Measurements from ENCODE around the gene PGAP3. TPM values are rescaled to one million over a fixed set of nuclear protein-coding genes. Genes with fewer than 3 reads are reported as not detected.

Gene PGAP3
- total RNA-seq, 1 experiment from 2014 or later = 13.2 TPM

DNA sequence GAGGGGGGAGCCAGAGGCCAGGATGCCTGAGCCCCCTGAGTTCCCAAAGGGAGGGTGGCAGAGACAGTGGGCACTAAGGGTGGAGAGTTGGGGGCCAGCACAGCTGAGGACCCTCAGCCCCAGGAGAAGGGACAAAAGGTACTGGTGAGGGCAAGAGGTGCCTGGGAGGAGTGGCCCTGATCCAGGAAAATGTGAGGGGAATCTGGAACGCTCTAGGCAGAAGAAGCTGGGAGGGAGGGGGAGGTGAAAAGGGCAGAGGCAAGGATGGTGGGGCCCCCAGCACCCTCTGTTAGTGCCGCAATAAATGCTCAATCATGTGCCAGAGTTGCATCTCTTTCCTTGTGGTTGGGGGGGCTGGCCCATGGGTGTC, 21.6 kb downstream of the PGAP3 start:
- Mint-ChIP-seq H3K27me3 (ENCODE audit: insufficient read depth, unreplicated experiment) (peaks cover 41% of the 10 kb centered on the region), H3K4me3 (ENCODE audit: unreplicated experiment) (no peak overlapping the region), H3K36me3 (ENCODE audit: insufficient read depth, unreplicated experiment) (peaks cover 17% of the 10 kb centered on the region), H3K9me3 (ENCODE audit: unreplicated experiment) (no peaks in the 10 kb centered on the region), H3K4me1 (ENCODE audit: insufficient read depth, unreplicated experiment) (peaks cover 16% of the 10 kb centered on the region), H3K27ac (ENCODE audit: low read depth, unreplicated experiment) (no peak overlapping the region)
- ChIA-PET CTCF (interaction anchor here (0.9 kb wide), 2 partner anchors 43 to 87 kb away, joined by 4 to 5 read pairs; no protein-coding TSS in a partner anchor), POLR2A (interaction anchor here (0.7 to 1.7 kb wide), 3 partner anchors 17 to 73 kb away, joined by 3 to 4 read pairs (median 4); no protein-coding TSS in a partner anchor)
- intact Hi-C loops (cut with micrococcal nuclease) = no loop called here
- no peak for DNase-seq (ENCODE audit: unreplicated experiment)
- no TSS peak for BruUV-seq (replicated peaks)
- TF ChIP-seq CTCF (IDR thresholded peaks at IDR 0.05; ENCODE audit: unreplicated experiment) = no peak

DNA sequence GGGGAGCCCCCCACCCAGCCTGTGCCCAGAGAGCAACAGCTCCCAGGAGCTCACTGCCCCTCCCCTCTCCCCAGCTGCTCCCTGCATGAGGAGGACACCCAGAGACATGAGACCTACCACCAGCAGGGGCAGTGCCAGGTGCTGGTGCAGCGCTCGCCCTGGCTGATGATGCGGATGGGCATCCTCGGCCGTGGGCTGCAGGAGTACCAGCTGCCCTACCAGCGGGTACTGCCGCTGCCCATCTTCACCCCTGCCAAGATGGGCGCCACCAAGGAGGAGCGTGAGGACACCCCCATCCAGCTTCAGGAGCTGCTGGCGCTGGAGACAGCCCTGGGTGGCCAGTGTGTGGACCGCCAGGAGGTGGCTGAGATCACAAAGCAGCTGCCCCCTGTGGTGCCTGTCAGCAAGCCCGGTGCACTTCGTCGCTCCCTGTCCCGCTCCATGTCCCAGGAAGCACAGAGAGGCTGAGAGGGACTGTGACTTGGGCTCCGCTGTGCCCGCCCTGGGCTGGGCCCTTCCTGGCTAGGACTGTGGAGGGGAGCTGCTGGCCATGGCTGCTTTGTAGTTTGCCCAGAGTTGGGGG, 22.1 kb downstream of the PGAP3 start:
- peaks cover 17% of the 10 kb centered on the region for H3K36me3 Mint-ChIP-seq (ENCODE audit: insufficient read depth, unreplicated experiment)
- H3K4me3 Mint-ChIP-seq (ENCODE audit: unreplicated experiment) = no peak overlapping the region
- H3K27me3 Mint-ChIP-seq (ENCODE audit: insufficient read depth, unreplicated experiment) = peaks cover 37% of the 10 kb centered on the region
- DNase-seq (ENCODE audit: unreplicated experiment) = peak; percentile 36
- POLR2A ChIA-PET = interaction anchor here (0.9 to 1.7 kb wide), 3 partner anchors 11 to 31 kb away, joined by 3 to 4 read pairs (median 3); no protein-coding TSS in a partner anchor
- intact Hi-C loops (cut with micrococcal nuclease) = no loop called here
- peaks cover 16% of the 10 kb centered on the region for H3K4me1 Mint-ChIP-seq (ENCODE audit: insufficient read depth, unreplicated experiment)
- TF ChIP-seq CTCF (IDR thresholded peaks at IDR 0.05; ENCODE audit: unreplicated experiment) = no peak
- no TSS peak for BruUV-seq (replicated peaks)
- no peaks in the 10 kb centered on the region for H3K9me3 Mint-ChIP-seq (ENCODE audit: unreplicated experiment)
- CTCF ChIA-PET = interaction anchor here (0.9 kb wide), 2 partner anchors 42 to 87 kb away, joined by 4 to 5 read pairs; no protein-coding TSS in a partner anchor
- no peak overlapping the region for H3K27ac Mint-ChIP-seq (ENCODE audit: low read depth, unreplicated experiment)

DNA sequence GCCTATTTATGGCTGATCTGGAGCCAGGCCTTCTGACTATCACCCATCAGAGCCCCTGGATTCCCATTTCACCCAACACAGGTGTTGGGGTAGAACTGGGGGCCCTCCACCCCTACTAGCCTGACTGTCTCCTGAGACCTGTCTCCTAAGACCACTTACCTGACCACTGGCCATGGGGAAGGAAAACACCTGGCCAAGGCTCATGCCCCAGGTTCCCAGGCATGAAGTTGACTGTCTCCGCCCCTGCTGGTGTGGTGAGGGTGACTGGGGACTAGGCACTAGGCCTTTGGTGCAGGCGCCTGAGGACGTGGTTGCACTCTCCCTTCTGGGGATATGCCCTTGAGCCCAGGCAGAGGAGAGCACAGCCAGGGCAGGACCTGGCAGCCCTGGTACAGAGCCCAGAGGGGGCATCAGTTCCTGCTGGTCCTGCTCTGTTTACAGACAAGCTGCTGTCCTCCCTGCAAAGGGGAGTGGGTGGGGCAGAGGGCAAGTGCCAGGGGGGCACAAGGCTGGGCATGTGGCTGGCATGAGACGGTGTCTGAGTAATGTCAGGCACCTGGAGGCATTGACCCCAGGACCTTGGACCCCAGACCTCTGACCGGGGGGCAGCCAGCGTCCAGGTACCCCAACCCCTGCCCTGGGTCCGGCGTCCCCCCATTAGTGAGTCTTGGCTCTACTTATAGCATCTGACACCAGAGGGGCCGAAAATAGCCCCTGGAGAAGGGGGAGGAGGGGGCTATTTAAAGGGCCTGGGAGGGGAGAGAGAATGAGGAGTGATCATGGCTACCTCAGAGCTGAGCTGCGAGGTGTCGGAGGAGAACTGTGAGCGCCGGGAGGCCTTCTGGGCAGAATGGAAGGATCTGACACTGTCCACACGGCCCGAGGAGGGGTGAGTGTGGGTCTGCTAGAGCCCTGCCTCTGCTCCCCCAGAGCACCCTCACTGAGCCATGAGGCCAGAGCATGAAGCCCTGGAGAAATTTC, 23.0 kb downstream of the PGAP3 start, which contains the start of gene TCAP:
Gene TCAP (plus strand): TSS at position 769 of the 981 bp plus-strand sequence. CDS start 11 bp downstream, at position 780.
- no peak within 1 kb of the TSS for H3K27ac Mint-ChIP-seq (ENCODE audit: low read depth, unreplicated experiment)
- ChIA-PET POLR2A (interaction anchor here (0.9 to 1.7 kb wide), 2 partner anchors 10 to 30 kb away, joined by 3 to 4 read pairs; no protein-coding TSS in a partner anchor), CTCF (interaction anchor here (0.6 to 1.3 kb wide), 2 partner anchors 13 to 65 kb away, joined by 3 read pairs; partner anchors contain the start of gene MIEN1)
- peaks cover 12% of the 10 kb centered on the region for H3K36me3 Mint-ChIP-seq (ENCODE audit: insufficient read depth, unreplicated experiment)
- peaks cover 30% of the 10 kb centered on the region for H3K27me3 Mint-ChIP-seq (ENCODE audit: insufficient read depth, unreplicated experiment)
- intact Hi-C loops (cut with micrococcal nuclease) = no loop called here
- H3K9me3 Mint-ChIP-seq (ENCODE audit: unreplicated experiment) = no peaks in the 10 kb centered on the region
- TF ChIP-seq CTCF (IDR thresholded peaks at IDR 0.05; ENCODE audit: unreplicated experiment) = no peak
- H3K4me3 Mint-ChIP-seq (ENCODE audit: unreplicated experiment) = no peak within 1 kb of the TSS
- no peak for DNase-seq (ENCODE audit: unreplicated experiment)
- no TSS peak for BruUV-seq (replicated peaks)
- peaks cover 16% of the 10 kb centered on the region for H3K4me1 Mint-ChIP-seq (ENCODE audit: insufficient read depth, unreplicated experiment)
